ENCODE results near the gene NBL1.

NBL1 gene

DNA sequence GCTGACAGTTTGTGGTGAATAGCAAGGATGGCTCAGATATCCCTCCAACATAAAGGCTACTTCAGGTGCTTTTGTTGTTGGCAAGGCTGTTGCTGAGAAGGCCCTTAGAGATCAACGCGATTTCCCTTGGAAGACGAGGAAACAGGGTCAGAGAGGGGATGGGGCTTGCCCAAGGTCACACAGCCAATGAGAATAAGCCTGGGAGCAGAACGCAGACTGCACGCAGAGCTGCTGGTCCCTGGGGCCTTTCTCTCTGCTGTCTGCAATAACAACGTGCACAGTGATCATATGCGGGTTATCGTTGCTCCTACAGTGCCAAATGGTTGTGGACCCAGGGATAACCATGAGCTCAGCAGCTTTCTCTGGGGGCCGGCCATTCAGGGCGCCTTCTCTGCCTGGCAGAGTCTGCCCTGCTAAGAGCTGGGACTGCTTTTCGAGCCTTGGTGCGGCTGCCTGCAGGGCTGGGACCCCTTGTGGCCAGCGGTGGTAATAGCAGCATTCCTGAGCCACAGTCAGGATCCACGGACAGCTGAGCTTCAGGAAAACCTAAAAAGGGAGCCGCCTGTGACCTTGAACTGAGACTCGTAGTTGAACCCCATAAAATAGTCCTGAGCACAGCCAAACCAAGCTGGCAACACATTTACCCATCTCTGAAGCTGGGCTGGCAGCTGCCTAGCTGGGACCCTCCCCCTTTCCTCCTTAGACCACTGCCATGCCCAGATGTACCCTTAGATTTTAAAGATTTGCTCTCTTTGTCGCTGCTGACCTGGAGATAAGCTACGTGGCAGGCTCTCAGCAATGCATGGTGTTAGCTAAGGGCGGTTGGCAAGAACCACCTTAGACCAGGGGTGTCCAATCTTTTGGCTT, 60.4 kb downstream of the NBL1 start:
- no peak for DNase-seq

DNA sequence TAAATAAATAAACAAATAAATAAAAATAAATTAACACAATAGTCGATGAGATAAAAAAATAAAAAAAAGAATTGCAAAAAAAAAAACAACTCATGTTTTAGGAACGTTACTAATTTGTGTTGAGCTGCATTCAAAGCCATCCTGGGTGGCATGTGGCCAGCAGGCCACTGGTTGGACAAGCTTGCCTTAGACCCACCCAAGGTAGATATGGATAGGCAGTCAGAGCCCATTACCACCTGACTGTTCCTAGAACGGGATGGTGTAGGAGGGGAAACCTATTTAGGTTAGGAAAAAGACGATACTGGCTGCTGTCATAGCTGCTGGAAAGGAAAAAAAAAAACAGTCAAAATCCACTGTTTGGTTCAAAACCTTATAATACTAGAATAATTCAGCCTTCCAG, 61.4 kb downstream of the NBL1 start:
- DNase-seq: no peak

- no peak for DNase-seq
These were observed 62.0 kb downstream of the NBL1 start for GRCh38 chr1:19706136-19706535.

Measured in activated gamma-delta T cell (primary cell).